Spinal cord (tissue), 10 donors: ENCODE data around the gene TMEM121. TPM values are rescaled to one million over a fixed set of nuclear protein-coding genes. Genes with fewer than 3 reads are reported as not detected.
"Not testable (repeated sequence)": the region's sequence is repeated elsewhere in the genome, so short reads cannot be mapped to it uniquely, and the experiment has no call there.

Experiments used
- DNase-seq, 6 donors: peaks; one replicate each; pipeline versions ENCODE4 v3.0.0 to v3.0.0-alpha.2; 2013 to 2015; ENCODE audit warnings: low spot score in 6 of 6, low read depth in 4 of 6
- H3K27ac ChIP-seq: one replicate; pipeline ENCODE4 v1.5.1; 2013; ENCODE audit warnings: low read depth, low read length, control low read depth
- H3K27me3 ChIP-seq: one replicate; pipeline ENCODE4 v1.6.1; 2013; ENCODE audit warnings: low read length; ENCODE audit not compliant: control insufficient read depth, insufficient read depth
- H3K36me3 ChIP-seq: one replicate; pipeline ENCODE4 v1.6.1; 2013; ENCODE audit warnings: low read length; ENCODE audit not compliant: control insufficient read depth, insufficient read depth
- H3K4me1 ChIP-seq: one replicate; pipeline ENCODE4 v1.6.1; 2013; ENCODE audit warnings: low read length; ENCODE audit not compliant: control insufficient read depth, insufficient read depth
- H3K4me3 ChIP-seq: one replicate; pipeline ENCODE4 v1.5.1; 2013; ENCODE audit warnings: low read depth, low read length, control low read depth
- H3K9me3 ChIP-seq: one replicate; pipeline ENCODE4 v1.6.1; 2013; ENCODE audit warnings: low read length; ENCODE audit not compliant: control insufficient read depth, insufficient read depth
- WGBS: methylation state at CpG from one replicate; pipeline ENCODE4 v1.1.5; 2013; ENCODE audit warnings: missing lambda C conversion rate; ENCODE audit not compliant: insufficient coverage; 5-methylcytosine and 5-hydroxymethylcytosine counted together
- polyA plus RNA-seq, 2 donors: library from polyadenylated mRNA; unstranded; fragments of 120-200 nt; gene quantifications; one replicate each; pipeline ENCODE4 v1.2.1, GENCODE V29; 2013; ENCODE audit not compliant: insufficient read length in 2 of 2
- total RNA-seq, 2 donors: library from RNA; depleted of rRNA in 1 of 2; stranded (reverse); fragments of 120-200 nt in 1 of 2; fragments of >200 nt in 1 of 2; gene quantifications; one replicate each; pipeline versions ENCODE4 v1.2.3 to v1.2.4, GENCODE V29; 2013 to 2014
- donor health status: healthy.

The TMEM121 gene
- total and polyA plus RNA-seq, 4 donors = 11.7 to 27.1 (median 18.1) TPM

GRCh38 chr14:105567164-105568103 lies 41.1 kb downstream of the TMEM121 start:
- H3K27ac ChIP-seq, H3K36me3 ChIP-seq, DNase-seq, H3K27me3 ChIP-seq, H3K4me1 ChIP-seq, H3K9me3 ChIP-seq, H3K4me3 ChIP-seq: not testable (repeated sequence)
- WGBS = 90% methylated on average over 12 of the region's 20 CpGs

- not testable (repeated sequence) for DNase-seq, H3K27ac ChIP-seq, H3K36me3 ChIP-seq, H3K4me1 ChIP-seq, H3K4me3 ChIP-seq, H3K27me3 ChIP-seq, H3K9me3 ChIP-seq
- 89% methylated on average over 8 of the region's 18 CpGs for WGBS
These were observed 41.9 kb downstream of the TMEM121 start for GRCh38 chr14:105568140-105568843.

GRCh38 chr14:105568859-105569766 lies 42.7 kb downstream of the TMEM121 start:
- Histone ChIP-seq H3K4me1 (no peaks in the 10 kb centered on the region), H3K27ac (no peak overlapping the region), H3K9me3 (no peaks in the 10 kb centered on the region), H3K36me3 (no peaks in the 10 kb centered on the region), H3K27me3 (no peaks in the 10 kb centered on the region), H3K4me3 (no peak overlapping the region)
- WGBS = 96% methylated on average over 3 of the region's 5 CpGs
- DNase-seq = no peak

GRCh38 chr14:105570482-105570881 lies 44.1 kb downstream of the TMEM121 start:
- no peaks in the 10 kb centered on the region for H3K36me3 ChIP-seq
- H3K27ac ChIP-seq = no peak overlapping the region
- H3K4me3 ChIP-seq = no peak overlapping the region
- H3K4me1 ChIP-seq = no peaks in the 10 kb centered on the region
- H3K9me3 ChIP-seq = no peaks in the 10 kb centered on the region
- no peak for DNase-seq
- 100% methylated on average over 1 of the region's 1 CpG for WGBS
- H3K27me3 ChIP-seq = no peaks in the 10 kb centered on the region

GRCh38 chr14:105571181-105571951 lies 45.0 kb downstream of the TMEM121 start:
- not testable (repeated sequence) for H3K9me3 ChIP-seq, H3K27ac ChIP-seq, H3K4me3 ChIP-seq, DNase-seq, H3K27me3 ChIP-seq, H3K4me1 ChIP-seq, H3K36me3 ChIP-seq
- 87% methylated on average over 11 of the region's 21 CpGs for WGBS

GRCh38 chr14:105572063-105572462 lies 45.7 kb downstream of the TMEM121 start:
- H3K9me3 ChIP-seq, H3K27ac ChIP-seq, H3K4me3 ChIP-seq, DNase-seq, H3K4me1 ChIP-seq, H3K36me3 ChIP-seq, H3K27me3 ChIP-seq: not testable (repeated sequence)
- WGBS = no CpG with 5 or more reads among the region's 15 CpGs

GRCh38 chr14:105573841-105574240 lies 47.5 kb downstream of the TMEM121 start:
- H3K4me3 ChIP-seq, DNase-seq, H3K9me3 ChIP-seq, H3K27me3 ChIP-seq, H3K4me1 ChIP-seq, H3K27ac ChIP-seq, H3K36me3 ChIP-seq: not testable (repeated sequence)
- no CpG with 5 or more reads among the region's 15 CpGs for WGBS

- not testable (repeated sequence) for H3K4me1 ChIP-seq, H3K9me3 ChIP-seq, H3K36me3 ChIP-seq, H3K4me3 ChIP-seq, H3K27ac ChIP-seq, H3K27me3 ChIP-seq, DNase-seq
- WGBS = no CpG with 5 or more reads among the region's 17 CpGs
These were observed 48.0 kb downstream of the TMEM121 start for GRCh38 chr14:105574411-105574810.
